ENCODE data around the gene PRICKLE1.

The PRICKLE1 gene

DNA sequence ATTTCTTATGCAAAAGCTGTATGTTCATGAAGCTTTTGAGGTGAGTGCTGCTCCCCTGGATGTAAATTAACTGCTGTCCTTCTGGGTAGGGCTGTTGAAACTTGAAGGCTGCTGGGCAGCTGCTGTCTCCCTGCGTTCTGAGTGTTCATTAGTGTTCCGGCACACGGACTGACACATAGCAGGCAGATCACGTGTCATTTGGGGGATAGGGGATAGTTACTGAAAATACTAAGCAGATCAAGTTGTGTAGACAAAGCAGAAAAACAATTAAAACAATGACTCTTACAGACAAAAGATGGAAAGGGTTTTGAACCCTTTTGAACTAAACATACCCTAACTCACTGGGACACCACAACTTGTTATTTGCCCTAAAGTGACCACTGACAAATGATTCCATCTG, 82.5 kb downstream of the PRICKLE1 start:
- TF ChIP-seq, protein P1, sequence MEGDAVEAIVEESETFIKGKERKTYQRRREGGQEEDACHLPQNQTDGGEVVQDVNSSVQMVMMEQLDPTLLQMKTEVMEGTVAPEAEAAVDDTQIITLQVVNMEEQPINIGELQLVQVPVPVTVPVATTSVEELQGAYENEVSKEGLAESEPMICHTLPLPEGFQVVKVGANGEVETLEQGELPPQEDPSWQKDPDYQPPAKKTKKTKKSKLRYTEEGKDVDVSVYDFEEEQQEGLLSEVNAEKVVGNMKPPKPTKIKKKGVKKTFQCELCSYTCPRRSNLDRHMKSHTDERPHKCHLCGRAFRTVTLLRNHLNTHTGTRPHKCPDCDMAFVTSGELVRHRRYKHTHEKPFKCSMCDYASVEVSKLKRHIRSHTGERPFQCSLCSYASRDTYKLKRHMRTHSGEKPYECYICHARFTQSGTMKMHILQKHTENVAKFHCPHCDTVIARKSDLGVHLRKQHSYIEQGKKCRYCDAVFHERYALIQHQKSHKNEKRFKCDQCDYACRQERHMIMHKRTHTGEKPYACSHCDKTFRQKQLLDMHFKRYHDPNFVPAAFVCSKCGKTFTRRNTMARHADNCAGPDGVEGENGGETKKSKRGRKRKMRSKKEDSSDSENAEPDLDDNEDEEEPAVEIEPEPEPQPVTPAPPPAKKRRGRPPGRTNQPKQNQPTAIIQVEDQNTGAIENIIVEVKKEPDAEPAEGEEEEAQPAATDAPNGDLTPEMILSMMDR (IDR thresholded peaks at IDR 0.05), result no peak
- no peaks in the 10 kb centered on the region for H3K4me1 ChIP-seq (ENCODE audit: control insufficient read depth in 1 of 2, insufficient read depth in 1 of 2, low read depth in 1 of 2, low read length in 1 of 2)
- H3K4me3 ChIP-seq (ENCODE audit: low read depth in 1 of 2, low read length in 1 of 2), result no peak overlapping the region
- H3K27ac ChIP-seq, result no peak overlapping the region
- no peaks in the 10 kb centered on the region for H3K9me3 ChIP-seq
- no peaks in the 10 kb centered on the region for H3K36me3 ChIP-seq
- no peaks in the 10 kb centered on the region for H3K27me3 ChIP-seq

DNA sequence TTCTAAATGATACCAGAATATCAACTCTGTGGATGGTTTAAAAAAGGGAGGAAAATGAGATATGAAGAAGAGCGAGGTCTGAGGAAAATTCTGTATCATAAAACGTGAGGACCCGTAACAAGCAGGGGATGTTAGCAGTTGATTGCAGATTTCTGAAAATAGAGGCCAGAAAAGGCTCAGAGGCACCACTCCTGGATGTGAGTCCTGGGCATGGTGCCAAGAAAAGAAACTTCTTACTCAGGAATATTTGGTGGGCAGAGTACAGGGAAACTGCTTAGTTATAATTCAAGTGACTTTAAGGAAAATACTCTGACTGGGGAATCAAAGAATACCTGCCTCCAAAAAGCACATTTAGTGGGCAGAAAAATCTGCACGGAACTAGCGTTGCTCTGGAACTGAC, 85.5 kb downstream of the PRICKLE1 start:
- H3K4me1 ChIP-seq (ENCODE audit: control insufficient read depth in 1 of 2, insufficient read depth in 1 of 2, low read depth in 1 of 2, low read length in 1 of 2), result no peaks in the 10 kb centered on the region
- no peaks in the 10 kb centered on the region for H3K27me3 ChIP-seq
- TF ChIP-seq, protein P1 (IDR thresholded peaks at IDR 0.05), result no peak
- no peaks in the 10 kb centered on the region for H3K9me3 ChIP-seq
- H3K36me3 ChIP-seq, result no peaks in the 10 kb centered on the region
- H3K4me3 ChIP-seq (ENCODE audit: low read depth in 1 of 2, low read length in 1 of 2), result no peak overlapping the region
- no peak overlapping the region for H3K27ac ChIP-seq

DNA sequence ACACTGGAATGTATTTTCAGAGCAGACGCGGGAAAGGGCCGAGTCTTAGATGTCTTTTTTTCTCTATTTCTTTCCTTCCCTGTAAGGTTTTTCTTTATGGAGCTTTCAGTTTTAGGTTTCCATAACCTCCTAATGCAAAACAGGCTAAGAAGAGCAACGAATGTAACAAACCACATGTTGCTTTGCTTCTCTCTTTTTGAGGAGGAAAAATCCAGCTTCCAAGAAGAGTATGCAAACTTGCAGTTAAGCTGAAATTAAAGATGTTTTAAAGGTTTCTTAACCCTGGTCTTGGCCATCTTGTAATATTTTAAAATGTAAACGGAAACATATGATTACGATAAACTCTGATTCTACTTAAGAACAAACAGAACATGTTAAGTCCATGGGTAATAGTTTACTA, 86.9 kb downstream of the PRICKLE1 start:
- Histone ChIP-seq H3K27me3 (no peaks in the 10 kb centered on the region), H3K4me3 (ENCODE audit: low read depth in 1 of 2, low read length in 1 of 2) (no peak overlapping the region), H3K27ac (no peak overlapping the region), H3K36me3 (no peaks in the 10 kb centered on the region), H3K4me1 (ENCODE audit: control insufficient read depth in 1 of 2, insufficient read depth in 1 of 2, low read depth in 1 of 2, low read length in 1 of 2) (no peaks in the 10 kb centered on the region), H3K9me3 (no peaks in the 10 kb centered on the region)
- TF ChIP-seq, protein P1 (IDR thresholded peaks at IDR 0.05), result no peak

DNA sequence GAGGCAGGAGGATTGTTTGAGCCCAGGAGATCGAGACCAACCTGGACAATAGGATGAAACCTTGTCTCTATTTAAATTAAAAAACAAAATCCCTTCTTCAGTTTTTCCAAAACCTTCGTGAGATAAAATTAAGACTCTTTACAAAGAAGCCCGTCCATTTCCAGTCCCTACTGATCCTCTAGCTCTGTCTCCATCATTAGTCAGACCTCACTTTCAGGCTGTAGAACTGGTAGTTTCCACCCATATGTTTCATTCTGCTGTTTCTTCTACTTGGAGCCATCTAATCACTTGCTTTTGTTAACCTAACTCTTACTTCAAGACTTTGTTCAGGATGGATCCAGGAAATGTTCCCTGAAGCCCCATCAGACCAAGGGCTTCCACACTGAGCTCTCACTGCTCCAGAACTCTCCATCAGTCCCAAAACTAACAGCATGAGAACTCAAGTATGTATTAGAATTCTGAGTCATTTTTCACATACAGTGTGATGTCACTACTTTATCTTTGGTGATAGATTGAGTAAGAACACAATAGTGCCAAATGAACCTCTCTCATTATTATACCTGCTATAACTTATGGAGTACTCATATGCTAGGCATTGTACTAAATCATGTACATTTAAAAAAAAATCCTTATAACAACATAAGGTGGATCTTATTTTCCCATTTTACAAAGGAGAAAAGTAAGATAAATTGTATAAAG, 90.8 kb downstream of the PRICKLE1 start:
- Histone ChIP-seq H3K27me3 (no peaks in the 10 kb centered on the region), H3K9me3 (no peaks in the 10 kb centered on the region), H3K4me3 (ENCODE audit: low read depth in 1 of 2, low read length in 1 of 2) (no peak overlapping the region), H3K4me1 (ENCODE audit: control insufficient read depth in 1 of 2, insufficient read depth in 1 of 2, low read depth in 1 of 2, low read length in 1 of 2) (no peaks in the 10 kb centered on the region), H3K36me3 (no peaks in the 10 kb centered on the region), H3K27ac (no peak overlapping the region)
- TF ChIP-seq, protein P1 (IDR thresholded peaks at IDR 0.05), result no peak

DNA sequence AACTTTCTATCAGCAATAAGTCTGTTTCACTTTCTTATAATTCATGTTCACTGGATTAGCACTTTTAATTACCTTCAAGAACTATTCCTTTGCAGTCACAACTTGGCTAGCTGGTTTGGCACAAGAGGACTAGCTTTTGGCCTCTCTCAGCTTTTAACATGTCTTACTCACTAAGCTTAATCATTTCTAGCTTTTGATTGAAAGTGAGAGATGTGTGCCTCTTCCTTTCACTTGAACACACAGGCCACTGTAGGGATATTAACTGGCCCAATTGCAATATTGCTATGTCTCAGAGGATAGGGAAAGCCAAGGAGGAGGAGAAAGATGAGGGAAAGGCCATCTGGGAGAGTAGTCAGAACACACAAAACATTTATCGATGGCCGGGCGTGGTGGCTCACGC, 92.7 kb downstream of the PRICKLE1 start:
- no peaks in the 10 kb centered on the region for H3K4me1 ChIP-seq (ENCODE audit: control insufficient read depth in 1 of 2, insufficient read depth in 1 of 2, low read depth in 1 of 2, low read length in 1 of 2)
- no peak overlapping the region for H3K27ac ChIP-seq
- no peaks in the 10 kb centered on the region for H3K9me3 ChIP-seq
- no peaks in the 10 kb centered on the region for H3K36me3 ChIP-seq
- no peak overlapping the region for H3K4me3 ChIP-seq (ENCODE audit: low read depth in 1 of 2, low read length in 1 of 2)
- no peaks in the 10 kb centered on the region for H3K27me3 ChIP-seq
- TF ChIP-seq, protein P1 (IDR thresholded peaks at IDR 0.05), result no peak
